IPS DF 6.9 (cell line): Measurements from ENCODE around the gene OBSCN.

Experiments
- DNase-seq: peaks from one replicate; pipeline ENCODE4 v3.0.0-alpha.2; 2013; ENCODE audit warnings: low read depth, low spot score
- H3K27ac ChIP-seq: one replicate; pipeline ENCODE4 v1.5.1; 2013; ENCODE audit warnings: low read length, control low read depth
- H3K27me3 ChIP-seq: 2 replicates; pipeline ENCODE4 v1.6.1; 2013; ENCODE audit warnings: mild to moderate bottlenecking, low read length; ENCODE audit not compliant: control insufficient read depth, insufficient read depth
- H3K36me3 ChIP-seq: 2 replicates; pipeline ENCODE4 v1.6.1; 2013; ENCODE audit warnings: low read length; ENCODE audit not compliant: control insufficient read depth, insufficient read depth
- H3K4me1 ChIP-seq: 2 replicates; pipeline ENCODE4 v1.6.1; 2013; ENCODE audit warnings: low read length; ENCODE audit not compliant: control insufficient read depth, insufficient read depth
- H3K4me3 ChIP-seq: 2 replicates; pipeline ENCODE4 v1.5.1; 2013; ENCODE audit warnings: mild to moderate bottlenecking, low read length
- H3K9me3 ChIP-seq: 2 replicates; pipeline ENCODE4 v1.6.1; 2013; ENCODE audit warnings: low read length, inconsistent platforms; ENCODE audit not compliant: control insufficient read depth, insufficient read depth
- WGBS: extraction: QIAGEN DNeasy Blood & Tissue Kit; methylation state at CpG from one replicate; pipeline ENCODE4 v1.1.7; 2013; ENCODE audit warnings: mixed read lengths, missing lambda C conversion rate; ENCODE audit not compliant: insufficient read length, insufficient coverage; 5-methylcytosine and 5-hydroxymethylcytosine counted together

OBSCN gene

GRCh38 chr1:228362884-228363450 lies 155.1 kb downstream of the OBSCN start:
- Histone ChIP-seq H3K4me1 (no peaks in the 10 kb centered on the region), H3K4me3 (no peak overlapping the region), H3K36me3 (no peaks in the 10 kb centered on the region), H3K9me3 (no peaks in the 10 kb centered on the region), H3K27ac (no peak overlapping the region), H3K27me3 (no peaks in the 10 kb centered on the region)
- DNase-seq: no peak
- no CpG with 5 or more reads among the region's 4 CpGs for WGBS

- WGBS: no CpG with 5 or more reads among the region's 9 CpGs
- H3K4me1 ChIP-seq: no peaks in the 10 kb centered on the region; the same call in 1 of the 2 replicates
- H3K27me3 ChIP-seq: no peaks in the 10 kb centered on the region
- H3K27ac ChIP-seq: no peak overlapping the region
- no peaks in the 10 kb centered on the region for H3K36me3 ChIP-seq
- no peaks in the 10 kb centered on the region for H3K9me3 ChIP-seq
- no peak overlapping the region for H3K4me3 ChIP-seq
- DNase-seq: no peak
Observed at GRCh38 chr1:228363686-228364067, 155.8 kb downstream of the OBSCN start.

GRCh38 chr1:228364068-228364705 lies 156.3 kb downstream of the OBSCN start:
- no CpG with 5 or more reads among the region's 12 CpGs for WGBS
- no peak overlapping the region for H3K4me3 ChIP-seq
- DNase-seq: no peak
- H3K4me1 ChIP-seq: no peaks in the 10 kb centered on the region; the same call in 1 of the 2 replicates
- no peaks in the 10 kb centered on the region for H3K27me3 ChIP-seq
- no peaks in the 10 kb centered on the region for H3K36me3 ChIP-seq
- H3K9me3 ChIP-seq: no peaks in the 10 kb centered on the region
- no peak overlapping the region for H3K27ac ChIP-seq

- Histone ChIP-seq H3K4me3 (no peak overlapping the region), H3K4me1 (no peaks in the 10 kb centered on the region; the same call in 1 of the 2 replicates), H3K9me3 (no peaks in the 10 kb centered on the region), H3K36me3 (no peaks in the 10 kb centered on the region), H3K27me3 (no peaks in the 10 kb centered on the region), H3K27ac (no peak overlapping the region)
- no CpG with 5 or more reads among the region's 19 CpGs for WGBS
- DNase-seq: no peak
Observed at GRCh38 chr1:228364706-228365213, 156.9 kb downstream of the OBSCN start.

- Histone ChIP-seq H3K4me3 (no peak overlapping the region), H3K4me1 (no peaks in the 10 kb centered on the region; the same call in 1 of the 2 replicates), H3K36me3 (no peaks in the 10 kb centered on the region), H3K27me3 (no peaks in the 10 kb centered on the region), H3K9me3 (no peaks in the 10 kb centered on the region), H3K27ac (no peak overlapping the region)
- DNase-seq: no peak
- WGBS: no CpG with 5 or more reads among the region's 20 CpGs
Observed at GRCh38 chr1:228365271-228366061, 157.6 kb downstream of the OBSCN start.

GRCh38 chr1:228366062-228366865 lies 158.4 kb downstream of the OBSCN start:
- no CpG with 5 or more reads among the region's 23 CpGs for WGBS
- Histone ChIP-seq H3K4me1 (no peaks in the 10 kb centered on the region; the same call in 1 of the 2 replicates), H3K27me3 (no peaks in the 10 kb centered on the region), H3K9me3 (no peaks in the 10 kb centered on the region), H3K27ac (no peak overlapping the region), H3K4me3 (no peak overlapping the region), H3K36me3 (no peaks in the 10 kb centered on the region; the same call in 1 of the 2 replicates)
- no peak for DNase-seq

- H3K36me3 ChIP-seq: no peaks in the 10 kb centered on the region; the same call in 1 of the 2 replicates
- DNase-seq: no peak
- no CpG with 5 or more reads among the region's 24 CpGs for WGBS
- H3K4me3 ChIP-seq: no peak overlapping the region
- no peak overlapping the region for H3K27ac ChIP-seq
- no peaks in the 10 kb centered on the region for H3K27me3 ChIP-seq
- H3K9me3 ChIP-seq: no peaks in the 10 kb centered on the region
- H3K4me1 ChIP-seq: no peaks in the 10 kb centered on the region; the same call in 1 of the 2 replicates
Observed at GRCh38 chr1:228366866-228367741, 159.3 kb downstream of the OBSCN start.

GRCh38 chr1:228367798-228368791 lies 160.3 kb downstream of the OBSCN start:
- Histone ChIP-seq H3K9me3 (no peaks in the 10 kb centered on the region), H3K27me3 (no peaks in the 10 kb centered on the region), H3K36me3 (no peaks in the 10 kb centered on the region; the same call in 1 of the 2 replicates), H3K4me3 (no peak overlapping the region), H3K4me1 (no peaks in the 10 kb centered on the region; the same call in 1 of the 2 replicates), H3K27ac (no peak overlapping the region)
- DNase-seq: no peak
- no CpG with 5 or more reads among the region's 25 CpGs for WGBS
